ENCODE measurements around the gene NAA50.

- TF ChIP-seq, protein P1, sequence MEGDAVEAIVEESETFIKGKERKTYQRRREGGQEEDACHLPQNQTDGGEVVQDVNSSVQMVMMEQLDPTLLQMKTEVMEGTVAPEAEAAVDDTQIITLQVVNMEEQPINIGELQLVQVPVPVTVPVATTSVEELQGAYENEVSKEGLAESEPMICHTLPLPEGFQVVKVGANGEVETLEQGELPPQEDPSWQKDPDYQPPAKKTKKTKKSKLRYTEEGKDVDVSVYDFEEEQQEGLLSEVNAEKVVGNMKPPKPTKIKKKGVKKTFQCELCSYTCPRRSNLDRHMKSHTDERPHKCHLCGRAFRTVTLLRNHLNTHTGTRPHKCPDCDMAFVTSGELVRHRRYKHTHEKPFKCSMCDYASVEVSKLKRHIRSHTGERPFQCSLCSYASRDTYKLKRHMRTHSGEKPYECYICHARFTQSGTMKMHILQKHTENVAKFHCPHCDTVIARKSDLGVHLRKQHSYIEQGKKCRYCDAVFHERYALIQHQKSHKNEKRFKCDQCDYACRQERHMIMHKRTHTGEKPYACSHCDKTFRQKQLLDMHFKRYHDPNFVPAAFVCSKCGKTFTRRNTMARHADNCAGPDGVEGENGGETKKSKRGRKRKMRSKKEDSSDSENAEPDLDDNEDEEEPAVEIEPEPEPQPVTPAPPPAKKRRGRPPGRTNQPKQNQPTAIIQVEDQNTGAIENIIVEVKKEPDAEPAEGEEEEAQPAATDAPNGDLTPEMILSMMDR (IDR thresholded peaks at IDR 0.05), result no peak
- no peak for TF ChIP-seq POLR2A (IDR thresholded peaks at IDR 0.05)
Measured at GRCh38 chr3:113677737-113678136, 68.3 kb downstream of the NAA50 start.

Measured in lower leg skin (tissue), 3 donors.